Neural cell (in vitro differentiated cells): ENCODE measurements around the gene PPP2R5E. TPM values are rescaled to one million over a fixed set of nuclear protein-coding genes. Genes with fewer than 3 reads are reported as not detected.

ENCODE experiments used
- H2AFZ ChIP-seq: fragments of 200-600, 300-800 bp; sonication (generic), shearing (Covaris generic); 2 replicates; pipeline ENCODE4 v1.6.0; 2014; ENCODE audit warnings: low read depth, mild to moderate bottlenecking, antibody characterized with exemption, low read length, moderate library complexity
- H3F3A ChIP-seq: fragments of 200-600 bp; shearing (Covaris generic); 2 replicates; pipeline ENCODE4 v1.6.1; 2016; ENCODE audit warnings: mild to moderate bottlenecking, moderate library complexity, mixed read lengths, antibody characterized with exemption, low read length; ENCODE audit not compliant: insufficient read depth, poor library complexity, severe bottlenecking
- H3K27ac ChIP-seq: fragments of 200-600, 300-800 bp; sonication (generic), shearing (Covaris generic); 2 replicates; pipeline ENCODE4 v1.5.1; 2014; ENCODE audit warnings: mild to moderate bottlenecking, low read length, moderate library complexity
- H3K27me3 ChIP-seq: fragments of 300-800, 200-600 bp; sonication (generic), shearing (Covaris generic); 2 replicates; pipeline ENCODE4 v1.6.0; 2014; ENCODE audit warnings: mild to moderate bottlenecking, low read depth, low read length, moderate library complexity; ENCODE audit not compliant: insufficient read depth
- H3K36me3 ChIP-seq: fragments of 300-800, 200-600 bp; sonication (generic), shearing (Covaris generic); 2 replicates; pipeline ENCODE4 v1.5.1; 2014; ENCODE audit warnings: mild to moderate bottlenecking, antibody characterized with exemption, low read length, moderate library complexity; ENCODE audit not compliant: insufficient read depth
- H3K4me2 ChIP-seq: fragments of 300-800, 200-600 bp; sonication (generic), shearing (Covaris generic); 2 replicates; pipeline ENCODE4 v1.6.0; 2014; ENCODE audit warnings: mild to moderate bottlenecking, low read length
- H3K4me3 ChIP-seq: fragments of 300-800, 200-600 bp; sonication (generic), shearing (Covaris generic); 2 replicates; pipeline ENCODE4 v1.5.1; 2014; ENCODE audit warnings: mild to moderate bottlenecking, low read length, moderate library complexity
- H3K79me2 ChIP-seq: fragments of 200-600 bp; shearing (Covaris generic); replicated peaks from 2 replicates; pipeline ENCODE4 v1.6.0; 2014; ENCODE audit warnings: mild to moderate bottlenecking, low read length, moderate library complexity; ENCODE audit not compliant: insufficient read depth
- H3K9ac ChIP-seq: fragments of 300-800, 200-600 bp; sonication (generic), shearing (Covaris generic); 2 replicates; pipeline ENCODE4 v1.6.1; 2016; ENCODE audit warnings: mild to moderate bottlenecking, low read length, mixed read lengths
- H3K9me2 ChIP-seq: fragments of 200-600 bp; shearing (Covaris generic); 2 replicates; pipeline ENCODE4 v1.6.1; 2016; ENCODE audit warnings: mild to moderate bottlenecking, low read length, mixed read lengths; ENCODE audit not compliant: insufficient read depth
- H3K9me3 ChIP-seq: fragments of 200-600, 300-800 bp; sonication (generic), shearing (Covaris generic); 2 replicates; pipeline ENCODE4 v1.6.1; 2016; ENCODE audit warnings: mild to moderate bottlenecking, mixed run types, low read length, moderate library complexity, mixed read lengths
- H4K20me1 ChIP-seq: fragments of 200-600 bp; shearing (Covaris generic); 2 replicates; pipeline ENCODE4 v1.6.1; 2016; ENCODE audit warnings: mild to moderate bottlenecking, mixed run types; ENCODE audit not compliant: insufficient read depth
- EP300 ChIP-seq: fragments of 450-650 bp; conservative IDR thresholded peaks from 2 replicates; pipeline ENCODE4 v1.6.1; 2014; ENCODE audit warnings: antibody characterized with exemption, mild to moderate bottlenecking, moderate library complexity; ENCODE audit not compliant: poor library complexity, severe bottlenecking
- EZH2 ChIP-seq: fragments of 200-600, 300-800 bp; shearing (Covaris generic), sonication (generic); IDR thresholded peaks from 2 replicates; pipeline ENCODE4 v1.6.1; 2014; ENCODE audit warnings: antibody characterized with exemption, low read length, borderline replicate concordance, mild to moderate bottlenecking; ENCODE audit not compliant: insufficient read depth, poor library complexity, severe bottlenecking
- MXI1 ChIP-seq: fragments of 450-650 bp; conservative IDR thresholded peaks from 2 replicates; pipeline ENCODE4 v1.6.1; 2014; ENCODE audit warnings: antibody characterized with exemption, mild to moderate bottlenecking; ENCODE audit not compliant: poor library complexity, severe bottlenecking
- POLR2AphosphoS5 ChIP-seq: IDR thresholded peaks from 2 replicates; pipeline ENCODE4 v1.6.1; 2012
- RAD21 ChIP-seq: fragments of 450-650 bp; conservative IDR thresholded peaks from 2 replicates; pipeline ENCODE4 v1.6.1; 2014; ENCODE audit warnings: antibody characterized with exemption, mild to moderate bottlenecking, moderate library complexity
- SMC3 ChIP-seq: fragments of 450-650 bp; conservative IDR thresholded peaks from 2 replicates; pipeline ENCODE4 v1.6.1; 2014; ENCODE audit warnings: antibody characterized with exemption, mild to moderate bottlenecking, moderate library complexity; ENCODE audit not compliant: poor library complexity
- TAF1 ChIP-seq: IDR thresholded peaks from 2 replicates; pipeline ENCODE4 v1.6.1; 2012; ENCODE audit warnings: low read depth
- polyA plus RNA-seq: library from polyadenylated mRNA; depleted of rRNA; stranded (reverse); fragments of >200 nt; gene quantifications from 2 replicates; pipeline ENCODE4 v1.2.3, GENCODE V29; 2014
- TF ChIP-seq, protein P1 (sequence below): fragments of 450-650 bp; IDR thresholded peaks from 2 replicates; pipeline ENCODE4 v1.5.1; 2014; ENCODE audit warnings: antibody characterized with exemption, mild to moderate bottlenecking, moderate library complexity; ENCODE audit not compliant: poor library complexity, severe bottlenecking
- TF ChIP-seq, protein P2 (sequence below): IDR thresholded peaks from 2 replicates; pipeline ENCODE4 v1.6.1; 2012; ENCODE audit warnings: borderline replicate concordance

PPP2R5E gene
- polyA plus RNA-seq, 1 donor from 2014 or later: 26.7 TPM

DNA sequence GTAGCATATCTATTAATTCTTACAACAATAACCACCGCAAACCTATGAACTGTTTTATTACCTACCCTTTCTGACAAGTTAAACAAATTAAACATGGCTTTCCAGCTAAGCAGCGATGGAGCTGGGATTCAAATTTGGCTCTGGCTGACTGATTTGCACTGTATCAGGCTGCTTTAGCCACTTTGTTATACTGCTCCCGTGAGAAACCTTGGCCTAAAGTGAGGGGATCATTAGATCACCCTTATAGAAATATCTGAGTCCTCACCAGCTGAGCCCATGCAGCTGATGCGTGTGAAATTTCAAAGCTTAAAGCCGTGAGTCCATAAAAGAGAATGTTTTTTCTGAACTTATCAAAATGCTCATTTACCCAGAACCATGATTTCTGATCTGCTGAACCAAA is 216.3 kb downstream of the PPP2R5E start:
- Histone ChIP-seq H3K4me3 (no peak overlapping the region), H4K20me1 (no peaks in the 10 kb centered on the region), H3K9me2 (peaks cover 3% of the 10 kb centered on the region), H3K27ac (no peak overlapping the region), H3K9ac (no peak overlapping the region), H3K79me2 (no peaks in the 10 kb centered on the region), H3K36me3 (no peaks in the 10 kb centered on the region), H3F3A (no peaks in the 10 kb centered on the region), H3K4me2 (no peak overlapping the region), H3K9me3 (no peaks in the 10 kb centered on the region), H3K27me3 (no peaks in the 10 kb centered on the region), H2AFZ (no peak overlapping the region)
- TF ChIP-seq EP300: no peak
- no peak for TF ChIP-seq MXI1
- TF ChIP-seq, protein P1, sequence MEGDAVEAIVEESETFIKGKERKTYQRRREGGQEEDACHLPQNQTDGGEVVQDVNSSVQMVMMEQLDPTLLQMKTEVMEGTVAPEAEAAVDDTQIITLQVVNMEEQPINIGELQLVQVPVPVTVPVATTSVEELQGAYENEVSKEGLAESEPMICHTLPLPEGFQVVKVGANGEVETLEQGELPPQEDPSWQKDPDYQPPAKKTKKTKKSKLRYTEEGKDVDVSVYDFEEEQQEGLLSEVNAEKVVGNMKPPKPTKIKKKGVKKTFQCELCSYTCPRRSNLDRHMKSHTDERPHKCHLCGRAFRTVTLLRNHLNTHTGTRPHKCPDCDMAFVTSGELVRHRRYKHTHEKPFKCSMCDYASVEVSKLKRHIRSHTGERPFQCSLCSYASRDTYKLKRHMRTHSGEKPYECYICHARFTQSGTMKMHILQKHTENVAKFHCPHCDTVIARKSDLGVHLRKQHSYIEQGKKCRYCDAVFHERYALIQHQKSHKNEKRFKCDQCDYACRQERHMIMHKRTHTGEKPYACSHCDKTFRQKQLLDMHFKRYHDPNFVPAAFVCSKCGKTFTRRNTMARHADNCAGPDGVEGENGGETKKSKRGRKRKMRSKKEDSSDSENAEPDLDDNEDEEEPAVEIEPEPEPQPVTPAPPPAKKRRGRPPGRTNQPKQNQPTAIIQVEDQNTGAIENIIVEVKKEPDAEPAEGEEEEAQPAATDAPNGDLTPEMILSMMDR: no peak
- TF ChIP-seq POLR2AphosphoS5: no peak

DNA sequence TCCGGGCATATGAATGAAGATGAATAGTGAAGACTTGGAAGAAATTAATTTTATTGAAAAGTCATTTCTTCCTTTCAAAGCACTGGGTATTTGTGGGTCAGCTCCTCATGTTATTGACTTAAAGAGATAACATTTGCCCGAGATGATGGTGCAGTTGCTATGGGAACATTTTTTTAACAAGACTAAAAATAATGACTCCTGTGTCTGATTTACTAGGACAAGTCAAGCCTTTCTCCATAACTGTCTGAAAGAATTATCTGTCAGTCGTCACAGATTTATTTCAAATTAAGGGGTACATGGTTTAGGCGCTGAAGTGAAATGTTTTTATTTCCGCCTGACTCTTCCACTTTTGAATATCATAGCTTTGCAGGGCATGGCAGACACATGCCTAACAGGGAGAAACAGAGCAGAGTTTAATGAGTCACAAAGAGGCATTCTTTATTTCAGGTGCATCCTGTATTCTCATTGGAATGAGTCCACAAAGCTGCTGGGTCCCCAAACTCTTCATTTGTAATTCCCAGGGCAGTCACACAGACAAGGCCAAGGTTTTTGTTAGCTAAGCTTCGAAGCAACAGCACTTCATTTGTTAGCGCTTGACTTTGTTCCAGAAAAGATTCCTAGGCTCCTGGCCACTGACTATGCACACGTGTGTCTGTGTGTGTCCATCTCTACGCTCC is 220.1 kb downstream of the PPP2R5E start:
- H3K79me2 ChIP-seq: no peaks in the 10 kb centered on the region
- H3K27ac ChIP-seq: no peak overlapping the region
- TF ChIP-seq, protein P2, sequence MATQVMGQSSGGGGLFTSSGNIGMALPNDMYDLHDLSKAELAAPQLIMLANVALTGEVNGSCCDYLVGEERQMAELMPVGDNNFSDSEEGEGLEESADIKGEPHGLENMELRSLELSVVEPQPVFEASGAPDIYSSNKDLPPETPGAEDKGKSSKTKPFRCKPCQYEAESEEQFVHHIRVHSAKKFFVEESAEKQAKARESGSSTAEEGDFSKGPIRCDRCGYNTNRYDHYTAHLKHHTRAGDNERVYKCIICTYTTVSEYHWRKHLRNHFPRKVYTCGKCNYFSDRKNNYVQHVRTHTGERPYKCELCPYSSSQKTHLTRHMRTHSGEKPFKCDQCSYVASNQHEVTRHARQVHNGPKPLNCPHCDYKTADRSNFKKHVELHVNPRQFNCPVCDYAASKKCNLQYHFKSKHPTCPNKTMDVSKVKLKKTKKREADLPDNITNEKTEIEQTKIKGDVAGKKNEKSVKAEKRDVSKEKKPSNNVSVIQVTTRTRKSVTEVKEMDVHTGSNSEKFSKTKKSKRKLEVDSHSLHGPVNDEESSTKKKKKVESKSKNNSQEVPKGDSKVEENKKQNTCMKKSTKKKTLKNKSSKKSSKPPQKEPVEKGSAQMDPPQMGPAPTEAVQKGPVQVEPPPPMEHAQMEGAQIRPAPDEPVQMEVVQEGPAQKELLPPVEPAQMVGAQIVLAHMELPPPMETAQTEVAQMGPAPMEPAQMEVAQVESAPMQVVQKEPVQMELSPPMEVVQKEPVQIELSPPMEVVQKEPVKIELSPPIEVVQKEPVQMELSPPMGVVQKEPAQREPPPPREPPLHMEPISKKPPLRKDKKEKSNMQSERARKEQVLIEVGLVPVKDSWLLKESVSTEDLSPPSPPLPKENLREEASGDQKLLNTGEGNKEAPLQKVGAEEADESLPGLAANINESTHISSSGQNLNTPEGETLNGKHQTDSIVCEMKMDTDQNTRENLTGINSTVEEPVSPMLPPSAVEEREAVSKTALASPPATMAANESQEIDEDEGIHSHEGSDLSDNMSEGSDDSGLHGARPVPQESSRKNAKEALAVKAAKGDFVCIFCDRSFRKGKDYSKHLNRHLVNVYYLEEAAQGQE: no peak
- TF ChIP-seq POLR2AphosphoS5 (no peak), MXI1 (no peak), SMC3 (no peak), EZH2 (no peak), EP300 (no peak), RAD21 (no peak), TAF1 (no peak)
- TF ChIP-seq, protein P1: no peak
- H2AFZ ChIP-seq: no peak overlapping the region
- no peak overlapping the region for H3K4me3 ChIP-seq
- no peak overlapping the region for H3K9ac ChIP-seq
- no peaks in the 10 kb centered on the region for H3K36me3 ChIP-seq
- H3K9me3 ChIP-seq: no peaks in the 10 kb centered on the region
- H3K4me2 ChIP-seq: no peak overlapping the region
- peaks cover 3% of the 10 kb centered on the region for H3K9me2 ChIP-seq
- no peaks in the 10 kb centered on the region for H3F3A ChIP-seq
- no peaks in the 10 kb centered on the region for H4K20me1 ChIP-seq
- no peaks in the 10 kb centered on the region for H3K27me3 ChIP-seq
